Neural progenitor cell (in vitro differentiated cells): ENCODE results near the gene PRSS27. TPM values are rescaled to one million over a fixed set of nuclear protein-coding genes. Genes with fewer than 3 reads are reported as not detected.

Experiments used
- DNase-seq: peaks from one replicate; pipeline ENCODE4 v3.0.0-alpha.2; 2016; ENCODE audit warnings: low spot score
- H2AFZ ChIP-seq: fragments of 200-600 bp; sonication (generic); replicated peaks from 2 replicates; pipeline ENCODE4 v1.6.1; 2016; ENCODE audit warnings: antibody characterized with exemption
- H3F3A ChIP-seq: fragments of 200-600 bp; sonication (generic); 2 replicates; pipeline ENCODE4 v1.6.1; 2016; ENCODE audit warnings: antibody characterized with exemption, low read depth
- H3K27ac ChIP-seq: fragments of 200-600 bp; sonication (generic); 2 replicates; pipeline ENCODE4 v1.5.1; 2016; ENCODE audit warnings: mild to moderate bottlenecking
- H3K27me3 ChIP-seq: fragments of 200-600 bp; sonication (generic); 2 replicates; pipeline ENCODE4 v1.6.1; 2016; ENCODE audit warnings: mild to moderate bottlenecking, moderate library complexity
- H3K36me3 ChIP-seq: fragments of 200-600 bp; sonication (generic); 2 replicates; pipeline ENCODE4 v1.5.1; 2016
- H3K4me1 ChIP-seq: fragments of 200-600 bp; sonication (generic); 2 replicates; pipeline ENCODE4 v1.6.1; 2016; ENCODE audit warnings: mixed run types
- H3K4me2 ChIP-seq: fragments of 200-600 bp; sonication (generic); 2 replicates; pipeline ENCODE4 v1.6.1; 2016
- H3K4me3 ChIP-seq: fragments of 200-600 bp; sonication (generic); 2 replicates; pipeline ENCODE4 v1.5.1; 2016
- H3K79me2 ChIP-seq: fragments of 200-600 bp; sonication (generic); 2 replicates; pipeline ENCODE4 v1.6.1; 2016; ENCODE audit warnings: low read depth
- H3K9ac ChIP-seq: fragments of 200-600 bp; sonication (generic); 2 replicates; pipeline ENCODE4 v1.6.1; 2016
- H3K9me3 ChIP-seq: fragments of 200-600 bp; sonication (generic); 2 replicates; pipeline ENCODE4 v1.5.1; 2016; ENCODE audit warnings: low read depth
- H4K20me1 ChIP-seq: fragments of 200-600 bp; sonication (generic); 2 replicates; pipeline ENCODE4 v1.6.1; 2016; ENCODE audit warnings: low read depth
- H3K27ac Mint-ChIP-seq: 3 replicates; pipeline ENCODE4 v1.8.0; 2021; ENCODE audit warnings: mixed read lengths
- H3K27me3 Mint-ChIP-seq: 2 replicates; pipeline ENCODE4 v1.8.0; 2022; ENCODE audit warnings: low read depth, mild to moderate bottlenecking, inconsistent platforms, moderate library complexity, mixed read lengths; ENCODE audit not compliant: insufficient read depth
- H3K36me3 Mint-ChIP-seq: 3 replicates; pipeline ENCODE4 v1.8.0; 2021; ENCODE audit warnings: mixed read lengths
- H3K4me1 Mint-ChIP-seq: 3 replicates; pipeline ENCODE4 v1.8.0; 2021; ENCODE audit warnings: mixed read lengths
- H3K4me3 Mint-ChIP-seq: 3 replicates; pipeline ENCODE4 v1.8.0; 2021; ENCODE audit warnings: mild to moderate bottlenecking, moderate library complexity, mixed read lengths
- H3K9me3 Mint-ChIP-seq: 3 replicates; pipeline ENCODE4 v1.8.0; 2020; ENCODE audit warnings: mixed read lengths
- EZH2 ChIP-seq: fragments of 200-600 bp; sonication (generic); IDR thresholded peaks from 2 replicates; pipeline ENCODE4 v1.6.1; 2017; ENCODE audit warnings: antibody characterized with exemption, mild to moderate bottlenecking, moderate library complexity
- EZH2phosphoT487 ChIP-seq: fragments of 200-600 bp; sonication (generic); IDR thresholded peaks from 2 replicates; pipeline ENCODE4 v1.6.1; 2017; ENCODE audit warnings: antibody characterized with exemption
- total RNA-seq: library from RNA; depleted of rRNA; stranded (reverse); fragments of >200 nt; gene quantifications from 2 replicates; pipeline ENCODE4 v1.2.3, GENCODE V29; 2015; ENCODE audit warnings: low replicate concordance
- TF ChIP-seq, protein P1 (sequence below): fragments of 200-600 bp; sonication (generic); IDR thresholded peaks from 2 replicates; pipeline ENCODE4 v1.5.1; 2017; ENCODE audit warnings: antibody characterized with exemption, mild to moderate bottlenecking

Gene PRSS27
- total RNA-seq, 1 donor from 2014 or later: 1.8 TPM

DNA sequence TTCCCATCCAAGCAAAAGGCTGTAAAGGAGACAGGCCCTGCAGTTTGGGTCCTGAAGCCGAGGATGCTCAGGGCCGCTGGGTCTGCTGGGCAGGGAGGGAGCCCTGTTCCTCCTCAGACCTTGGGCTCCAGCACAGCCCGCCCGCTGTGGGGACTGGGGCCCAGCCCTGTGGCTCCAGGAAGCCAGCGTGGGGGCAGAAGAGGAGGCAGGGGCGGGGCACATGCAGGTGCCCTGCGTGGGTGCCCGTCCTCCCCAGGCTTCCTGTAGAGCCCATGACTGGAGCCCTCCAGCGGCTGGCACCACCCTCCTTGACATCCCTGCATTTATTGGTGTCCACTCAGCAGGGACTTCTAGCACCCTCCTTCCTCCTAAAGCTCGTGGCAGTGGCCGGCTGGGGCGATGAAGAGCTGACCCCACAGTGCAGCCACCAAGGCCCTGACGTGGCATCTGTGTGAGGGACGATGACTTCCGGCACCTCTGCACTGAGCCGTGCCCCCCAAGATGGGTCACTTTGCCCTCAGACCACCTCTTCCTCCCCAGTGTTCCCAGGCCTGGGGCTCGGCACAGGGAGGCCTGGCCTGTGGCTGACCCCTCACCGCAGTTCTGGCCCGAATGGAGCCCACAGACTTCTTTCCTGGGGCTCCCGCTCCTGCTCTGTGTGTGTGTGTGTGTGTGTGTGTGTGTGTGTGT, 9.9 kb downstream of the PRSS27 start:
- Histone ChIP-seq H3K36me3 (no peaks in the 10 kb centered on the region), H3K9ac (no peak overlapping the region), H4K20me1 (peaks cover 8% of the 10 kb centered on the region), H3K27ac (no peak overlapping the region), H3K4me1 (no peaks in the 10 kb centered on the region), H3K4me3 (no peak overlapping the region), H3F3A (peaks cover 4% of the 10 kb centered on the region), H3K4me2 (no peak overlapping the region), H3K79me2 (no peaks in the 10 kb centered on the region), H3K9me3 (no peaks in the 10 kb centered on the region), H3K27me3 (peaks cover 5% of the 10 kb centered on the region), H2AFZ (no peak overlapping the region)
- Mint-ChIP-seq H3K27ac (no peak overlapping the region), H3K4me3 (no peak overlapping the region), H3K9me3 (no peaks in the 10 kb centered on the region), H3K36me3 (no peaks in the 10 kb centered on the region), H3K4me1 (no peaks in the 10 kb centered on the region), H3K27me3 (peaks cover 6% of the 10 kb centered on the region)
- TF ChIP-seq EZH2phosphoT487 (no peak), EZH2 (no peak)
- TF ChIP-seq, protein P1, sequence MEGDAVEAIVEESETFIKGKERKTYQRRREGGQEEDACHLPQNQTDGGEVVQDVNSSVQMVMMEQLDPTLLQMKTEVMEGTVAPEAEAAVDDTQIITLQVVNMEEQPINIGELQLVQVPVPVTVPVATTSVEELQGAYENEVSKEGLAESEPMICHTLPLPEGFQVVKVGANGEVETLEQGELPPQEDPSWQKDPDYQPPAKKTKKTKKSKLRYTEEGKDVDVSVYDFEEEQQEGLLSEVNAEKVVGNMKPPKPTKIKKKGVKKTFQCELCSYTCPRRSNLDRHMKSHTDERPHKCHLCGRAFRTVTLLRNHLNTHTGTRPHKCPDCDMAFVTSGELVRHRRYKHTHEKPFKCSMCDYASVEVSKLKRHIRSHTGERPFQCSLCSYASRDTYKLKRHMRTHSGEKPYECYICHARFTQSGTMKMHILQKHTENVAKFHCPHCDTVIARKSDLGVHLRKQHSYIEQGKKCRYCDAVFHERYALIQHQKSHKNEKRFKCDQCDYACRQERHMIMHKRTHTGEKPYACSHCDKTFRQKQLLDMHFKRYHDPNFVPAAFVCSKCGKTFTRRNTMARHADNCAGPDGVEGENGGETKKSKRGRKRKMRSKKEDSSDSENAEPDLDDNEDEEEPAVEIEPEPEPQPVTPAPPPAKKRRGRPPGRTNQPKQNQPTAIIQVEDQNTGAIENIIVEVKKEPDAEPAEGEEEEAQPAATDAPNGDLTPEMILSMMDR: no peak
- no peak for DNase-seq

DNA sequence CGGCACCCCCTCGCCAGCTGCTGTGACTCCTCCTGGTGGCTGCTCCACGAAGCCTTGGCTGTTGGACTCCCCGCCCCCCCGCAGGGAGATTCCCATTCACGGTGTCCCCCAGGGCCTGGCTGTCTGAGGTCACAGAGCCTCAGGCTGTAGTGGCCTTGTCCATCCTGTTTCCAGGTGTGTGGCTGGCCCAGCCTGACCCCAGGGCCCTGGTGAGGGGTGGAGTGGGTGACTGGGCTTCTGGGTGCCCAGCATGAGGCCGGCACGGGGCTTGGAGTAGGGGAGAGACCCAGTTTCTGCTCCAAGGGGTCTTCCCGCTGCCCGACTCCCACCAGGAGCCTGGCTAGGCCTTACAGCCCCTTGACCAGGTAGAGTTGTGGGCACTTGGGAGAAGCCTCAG, 10.4 kb downstream of the PRSS27 start:
- Mint-ChIP-seq H3K4me1 (no peaks in the 10 kb centered on the region), H3K36me3 (no peaks in the 10 kb centered on the region), H3K27ac (no peak overlapping the region), H3K4me3 (no peak overlapping the region), H3K27me3 (peaks cover under 1% of the 10 kb centered on the region), H3K9me3 (no peaks in the 10 kb centered on the region)
- H3K9me3 ChIP-seq: no peaks in the 10 kb centered on the region
- H4K20me1 ChIP-seq: peaks cover 2% of the 10 kb centered on the region
- H3K4me3 ChIP-seq: no peak overlapping the region
- no peaks in the 10 kb centered on the region for H3K79me2 ChIP-seq
- no peak overlapping the region for H3K4me2 ChIP-seq
- no peaks in the 10 kb centered on the region for H3K36me3 ChIP-seq
- no peaks in the 10 kb centered on the region for H3F3A ChIP-seq
- H3K4me1 ChIP-seq: no peaks in the 10 kb centered on the region
- no peak for DNase-seq
- H2AFZ ChIP-seq: no peak overlapping the region
- no peak overlapping the region for H3K9ac ChIP-seq
- TF ChIP-seq EZH2phosphoT487 (no peak), EZH2 (no peak)
- TF ChIP-seq, protein P1: no peak
- H3K27me3 ChIP-seq: no peaks in the 10 kb centered on the region
- no peak overlapping the region for H3K27ac ChIP-seq

DNA sequence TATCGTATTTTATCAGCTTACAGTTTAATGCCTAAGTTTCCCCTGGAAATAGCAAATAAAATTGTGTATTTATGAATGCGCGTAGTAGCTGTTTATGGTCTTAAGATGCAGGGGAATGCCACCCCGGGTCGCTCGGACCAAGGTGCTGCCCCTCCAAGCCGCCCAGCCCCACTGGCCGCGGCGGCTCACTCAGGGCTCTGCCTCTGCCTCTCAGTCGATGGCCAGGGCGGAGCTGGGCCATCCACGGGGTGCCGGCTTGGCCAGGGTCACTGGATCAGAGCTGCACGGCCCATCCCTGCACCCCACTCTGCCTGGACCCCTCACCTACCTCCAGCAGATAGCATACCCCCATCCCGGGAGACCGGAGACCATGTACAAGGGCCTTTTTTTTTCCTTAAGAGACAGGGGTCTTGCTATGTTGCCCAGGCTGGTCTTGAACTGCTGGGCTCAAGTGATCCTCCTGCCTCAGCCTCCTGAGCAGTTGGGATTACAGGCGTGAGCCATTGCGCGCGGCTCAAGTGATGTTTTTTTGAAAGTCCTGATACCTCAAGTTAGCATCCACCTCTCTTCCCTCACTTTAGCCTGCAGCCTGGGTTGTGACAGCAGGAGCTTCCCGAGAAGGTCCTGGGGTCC, 11.0 kb downstream of the PRSS27 start:
- H3K36me3 ChIP-seq: no peaks in the 10 kb centered on the region
- H3K9me3 Mint-ChIP-seq: no peaks in the 10 kb centered on the region
- H3K27me3 Mint-ChIP-seq: no peaks in the 10 kb centered on the region

More for the DNA sequence above, 11.0 kb downstream of the PRSS27 start:
- Histone ChIP-seq H3K27me3 (no peaks in the 10 kb centered on the region), H3K4me2 (no peak overlapping the region), H3K9ac (no peak overlapping the region), H3K79me2 (no peaks in the 10 kb centered on the region), H4K20me1 (no peaks in the 10 kb centered on the region), H3K27ac (no peak overlapping the region), H3K4me3 (no peak overlapping the region), H3K4me1 (no peaks in the 10 kb centered on the region), H2AFZ (no peak overlapping the region), H3K9me3 (no peaks in the 10 kb centered on the region), H3F3A (no peaks in the 10 kb centered on the region)
- H3K36me3 Mint-ChIP-seq: no peaks in the 10 kb centered on the region
- H3K4me3 Mint-ChIP-seq: no peak overlapping the region
- TF ChIP-seq EZH2phosphoT487 (no peak), EZH2 (no peak)
- TF ChIP-seq, protein P1: no peak
- DNase-seq: no peak
- H3K4me1 Mint-ChIP-seq: no peaks in the 10 kb centered on the region
- H3K27ac Mint-ChIP-seq: no peak overlapping the region
